Progenitor cell of endocrine pancreas (in vitro differentiated cells): Measurements from ENCODE around the gene USP48. TPM values are rescaled to one million over a fixed set of nuclear protein-coding genes. Genes with fewer than 3 reads are reported as not detected.

Experiments used
- DNase-seq: peaks from one replicate; pipeline ENCODE4 v3.0.0; 2021; ENCODE audit warnings: low spot score; ENCODE audit not compliant: unreplicated experiment
- H3K27ac Mint-ChIP-seq: 2 replicates; pipeline ENCODE4 v1.8.0; 2021; ENCODE audit warnings: mild to moderate bottlenecking, moderate library complexity, mixed read lengths
- H3K27me3 Mint-ChIP-seq: 2 replicates; pipeline ENCODE4 v1.8.0; 2021; ENCODE audit warnings: mixed read lengths
- H3K36me3 Mint-ChIP-seq: 2 replicates; pipeline ENCODE4 v1.8.0; 2022; ENCODE audit warnings: mixed read lengths; ENCODE audit not compliant: insufficient read depth
- H3K4me1 Mint-ChIP-seq: 2 replicates; pipeline ENCODE4 v1.8.0; 2021; ENCODE audit warnings: low read depth, mixed read lengths
- H3K4me3 Mint-ChIP-seq: 2 replicates; pipeline ENCODE4 v1.8.0; 2021; ENCODE audit warnings: low read depth, mild to moderate bottlenecking, moderate library complexity, mixed read lengths
- H3K9me3 Mint-ChIP-seq: 2 replicates; pipeline ENCODE4 v1.8.0; 2021; ENCODE audit warnings: low read depth, mixed read lengths
- total RNA-seq: library from RNA; stranded (reverse); gene quantifications from 2 replicates; pipeline ENCODE4 v1.2.1, GENCODE V29; 2021
- TF ChIP-seq, protein P1 (sequence below): fragments of 200-600 bp; sonication (generic); IDR thresholded peaks from one replicate; pipeline ENCODE4 v1.5.0; 2021; ENCODE audit warnings: antibody characterized with exemption, mild to moderate bottlenecking; ENCODE audit not compliant: unreplicated experiment

Gene USP48
- total RNA-seq, 1 donor from 2014 or later = 77.3 TPM

- no peak overlapping the region for H3K4me3 Mint-ChIP-seq
- no peak for DNase-seq
- TF ChIP-seq, protein P1, sequence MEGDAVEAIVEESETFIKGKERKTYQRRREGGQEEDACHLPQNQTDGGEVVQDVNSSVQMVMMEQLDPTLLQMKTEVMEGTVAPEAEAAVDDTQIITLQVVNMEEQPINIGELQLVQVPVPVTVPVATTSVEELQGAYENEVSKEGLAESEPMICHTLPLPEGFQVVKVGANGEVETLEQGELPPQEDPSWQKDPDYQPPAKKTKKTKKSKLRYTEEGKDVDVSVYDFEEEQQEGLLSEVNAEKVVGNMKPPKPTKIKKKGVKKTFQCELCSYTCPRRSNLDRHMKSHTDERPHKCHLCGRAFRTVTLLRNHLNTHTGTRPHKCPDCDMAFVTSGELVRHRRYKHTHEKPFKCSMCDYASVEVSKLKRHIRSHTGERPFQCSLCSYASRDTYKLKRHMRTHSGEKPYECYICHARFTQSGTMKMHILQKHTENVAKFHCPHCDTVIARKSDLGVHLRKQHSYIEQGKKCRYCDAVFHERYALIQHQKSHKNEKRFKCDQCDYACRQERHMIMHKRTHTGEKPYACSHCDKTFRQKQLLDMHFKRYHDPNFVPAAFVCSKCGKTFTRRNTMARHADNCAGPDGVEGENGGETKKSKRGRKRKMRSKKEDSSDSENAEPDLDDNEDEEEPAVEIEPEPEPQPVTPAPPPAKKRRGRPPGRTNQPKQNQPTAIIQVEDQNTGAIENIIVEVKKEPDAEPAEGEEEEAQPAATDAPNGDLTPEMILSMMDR = no peak
- no peaks in the 10 kb centered on the region for H3K4me1 Mint-ChIP-seq
- H3K9me3 Mint-ChIP-seq = no peaks in the 10 kb centered on the region
- no peaks in the 10 kb centered on the region for H3K27me3 Mint-ChIP-seq
- H3K27ac Mint-ChIP-seq = no peak overlapping the region
- peaks cover 21% of the 10 kb centered on the region for H3K36me3 Mint-ChIP-seq
These were observed 31.7 kb downstream of the USP48 start for GRCh38 chr1:21751281-21751680.

GRCh38 chr1:21750841-21751240, 32.1 kb downstream of the USP48 start:
- Mint-ChIP-seq H3K27me3 (no peaks in the 10 kb centered on the region), H3K9me3 (no peaks in the 10 kb centered on the region), H3K4me1 (no peaks in the 10 kb centered on the region), H3K4me3 (no peak overlapping the region), H3K27ac (no peak overlapping the region), H3K36me3 (peaks cover 21% of the 10 kb centered on the region)
- TF ChIP-seq, protein P1 = no peak
- DNase-seq = no peak

- H3K36me3 Mint-ChIP-seq = peaks cover 22% of the 10 kb centered on the region
- no peaks in the 10 kb centered on the region for H3K9me3 Mint-ChIP-seq
- H3K27me3 Mint-ChIP-seq = no peaks in the 10 kb centered on the region
- no peaks in the 10 kb centered on the region for H3K4me1 Mint-ChIP-seq
- no peak overlapping the region for H3K4me3 Mint-ChIP-seq
- peak overlapping the region; percentile 17 for H3K27ac Mint-ChIP-seq
- TF ChIP-seq, protein P1 = no peak
- DNase-seq = no peak
These were observed 33.0 kb downstream of the USP48 start for GRCh38 chr1:21749859-21750468.

- Mint-ChIP-seq H3K4me3 (no peak overlapping the region), H3K36me3 (peaks cover 20% of the 10 kb centered on the region), H3K4me1 (no peaks in the 10 kb centered on the region), H3K27me3 (no peaks in the 10 kb centered on the region), H3K27ac (peak overlapping the region; percentile 18), H3K9me3 (no peaks in the 10 kb centered on the region)
- DNase-seq = no peak
- TF ChIP-seq, protein P1 = no peak
These were observed 33.8 kb downstream of the USP48 start for GRCh38 chr1:21749109-21749508.

DNA sequence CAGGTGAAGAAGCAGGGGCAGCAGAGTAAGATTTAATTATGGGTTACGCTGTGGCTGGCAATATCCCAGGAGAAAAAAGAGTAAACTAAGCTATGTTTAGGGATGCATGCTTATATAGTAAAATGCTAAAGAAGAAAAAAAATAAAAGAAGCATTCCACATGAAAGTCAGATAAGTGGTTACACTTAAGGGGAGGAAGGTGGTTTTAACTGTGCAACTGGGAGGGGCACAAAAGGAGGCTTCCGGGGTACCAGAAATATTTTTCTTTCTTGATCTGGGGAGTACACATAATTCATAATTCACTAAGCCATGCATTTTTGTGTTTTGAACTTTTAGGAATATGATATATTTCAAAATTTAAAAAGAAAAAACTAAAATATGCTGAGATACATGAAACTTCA, 39.5 kb downstream of the USP48 start:
- Mint-ChIP-seq H3K27ac (no peak overlapping the region), H3K4me1 (no peaks in the 10 kb centered on the region), H3K27me3 (no peaks in the 10 kb centered on the region), H3K36me3 (peaks cover 5% of the 10 kb centered on the region), H3K9me3 (no peaks in the 10 kb centered on the region), H3K4me3 (no peak overlapping the region)
- TF ChIP-seq, protein P1 = no peak
- DNase-seq = no peak
